DMS53 treated with DMSO at 0.1 percent for 48 hours (cell line): Measurements from ENCODE around the gene LLGL2.
A peak's percentile ranks its signal among the peaks of the same experiment; 100 is the strongest.
"Not testable (repeated sequence)": the region's sequence is repeated elsewhere in the genome, so short reads cannot be mapped to it uniquely, and the experiment has no call there.

ENCODE experiments used
- DNase-seq: peaks from one replicate; lab custom pipeline; 2025; ENCODE audit not compliant: unreplicated experiment; lab: John Stamatoyannopoulos, UW

LLGL2 gene, protein sequence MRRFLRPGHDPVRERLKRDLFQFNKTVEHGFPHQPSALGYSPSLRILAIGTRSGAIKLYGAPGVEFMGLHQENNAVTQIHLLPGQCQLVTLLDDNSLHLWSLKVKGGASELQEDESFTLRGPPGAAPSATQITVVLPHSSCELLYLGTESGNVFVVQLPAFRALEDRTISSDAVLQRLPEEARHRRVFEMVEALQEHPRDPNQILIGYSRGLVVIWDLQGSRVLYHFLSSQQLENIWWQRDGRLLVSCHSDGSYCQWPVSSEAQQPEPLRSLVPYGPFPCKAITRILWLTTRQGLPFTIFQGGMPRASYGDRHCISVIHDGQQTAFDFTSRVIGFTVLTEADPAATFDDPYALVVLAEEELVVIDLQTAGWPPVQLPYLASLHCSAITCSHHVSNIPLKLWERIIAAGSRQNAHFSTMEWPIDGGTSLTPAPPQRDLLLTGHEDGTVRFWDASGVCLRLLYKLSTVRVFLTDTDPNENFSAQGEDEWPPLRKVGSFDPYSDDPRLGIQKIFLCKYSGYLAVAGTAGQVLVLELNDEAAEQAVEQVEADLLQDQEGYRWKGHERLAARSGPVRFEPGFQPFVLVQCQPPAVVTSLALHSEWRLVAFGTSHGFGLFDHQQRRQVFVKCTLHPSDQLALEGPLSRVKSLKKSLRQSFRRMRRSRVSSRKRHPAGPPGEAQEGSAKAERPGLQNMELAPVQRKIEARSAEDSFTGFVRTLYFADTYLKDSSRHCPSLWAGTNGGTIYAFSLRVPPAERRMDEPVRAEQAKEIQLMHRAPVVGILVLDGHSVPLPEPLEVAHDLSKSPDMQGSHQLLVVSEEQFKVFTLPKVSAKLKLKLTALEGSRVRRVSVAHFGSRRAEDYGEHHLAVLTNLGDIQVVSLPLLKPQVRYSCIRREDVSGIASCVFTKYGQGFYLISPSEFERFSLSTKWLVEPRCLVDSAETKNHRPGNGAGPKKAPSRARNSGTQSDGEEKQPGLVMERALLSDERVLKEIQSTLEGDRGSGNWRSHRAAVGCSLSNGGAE

DNA sequence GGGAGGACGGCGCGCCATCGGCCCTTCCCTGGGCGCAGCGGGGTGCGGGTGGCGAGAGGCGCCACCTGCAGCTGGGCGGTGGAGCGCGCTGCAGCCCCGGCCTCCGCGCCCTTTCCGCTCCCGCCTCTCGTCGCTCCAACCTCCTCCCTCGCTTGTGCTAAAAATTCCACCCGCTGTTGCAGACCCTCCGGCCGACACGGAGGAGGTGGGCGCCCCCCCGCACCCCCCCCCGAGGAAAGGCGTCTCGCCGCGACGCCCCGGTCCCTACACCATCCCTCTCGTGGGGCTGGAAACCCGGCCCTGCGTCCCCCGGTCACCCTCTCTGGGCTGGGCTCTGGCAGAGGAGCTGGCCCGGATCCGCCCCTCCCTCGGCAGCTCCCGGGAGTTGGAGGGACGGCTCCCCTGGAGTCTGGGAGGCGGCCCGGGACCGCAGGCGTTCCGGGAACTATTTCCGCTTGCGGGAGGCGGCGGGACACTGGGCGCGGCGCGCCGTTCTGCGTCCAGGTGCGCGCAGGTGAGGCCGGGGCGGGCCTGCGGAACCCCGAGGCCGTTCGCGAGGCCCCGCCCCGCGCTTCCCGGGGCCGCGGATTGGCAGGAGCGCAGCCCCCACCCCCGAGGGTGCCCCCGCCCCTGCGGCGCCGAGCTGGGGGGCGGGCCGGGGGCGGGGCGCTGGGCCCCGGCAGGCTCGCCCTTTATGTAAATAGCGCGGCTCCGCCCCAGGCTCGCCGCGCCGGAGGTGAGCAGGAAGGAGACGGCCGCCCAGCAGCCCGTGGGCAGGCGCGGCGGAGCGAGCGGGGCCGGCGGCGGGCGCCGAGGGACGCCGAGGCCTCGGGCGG, at the start of gene LLGL2:
TSS of gene LLGL2 (plus strand) at position 728 of the 836 bp plus-strand sequence. CDS start 17,730 bp downstream, outside the sequence.
- peak; percentile 86 for DNase-seq

DNA sequence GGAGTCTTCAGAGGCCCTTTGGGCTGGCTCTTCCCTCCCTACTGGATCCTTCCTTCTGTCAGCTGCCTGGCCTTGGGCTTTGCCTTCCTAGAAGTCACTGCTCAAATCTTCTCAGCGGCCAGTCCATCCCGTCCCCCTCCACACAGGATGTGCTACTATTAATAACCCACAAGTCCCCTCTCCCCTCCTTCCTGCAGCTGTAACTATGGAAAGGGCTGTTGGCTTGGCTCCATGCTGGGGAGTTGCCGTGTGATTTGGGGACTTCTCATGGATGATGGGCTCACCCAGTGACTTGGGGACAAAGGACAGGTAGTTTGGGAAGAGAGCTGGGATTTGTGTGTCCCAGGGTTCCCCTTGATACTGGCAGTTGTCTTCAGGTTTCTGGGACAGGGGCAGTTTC, 49.6 kb upstream of the LLGL2 start:
- no peak for DNase-seq

DNA sequence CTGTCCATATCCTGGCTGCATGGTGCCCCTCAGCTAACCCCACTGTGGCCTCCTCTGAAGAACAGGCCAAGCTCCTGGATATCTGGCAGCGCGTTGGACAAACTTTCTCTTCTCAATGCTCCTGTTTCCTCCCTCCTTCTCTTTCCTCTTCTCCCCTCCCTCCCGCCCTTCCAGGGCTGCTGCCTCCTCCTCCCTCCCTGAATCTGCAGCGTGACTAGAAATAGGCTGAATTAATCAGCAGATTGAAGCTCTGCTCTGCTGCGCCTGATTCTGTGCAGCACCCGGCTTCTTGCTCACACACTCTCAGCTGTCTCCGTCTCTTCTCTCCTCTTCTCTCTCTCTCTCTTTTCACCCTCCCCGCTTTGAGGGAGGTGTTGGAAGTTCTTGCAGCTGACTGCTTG, 49.2 kb upstream of the LLGL2 start:
- DNase-seq, result no peak

DNA sequence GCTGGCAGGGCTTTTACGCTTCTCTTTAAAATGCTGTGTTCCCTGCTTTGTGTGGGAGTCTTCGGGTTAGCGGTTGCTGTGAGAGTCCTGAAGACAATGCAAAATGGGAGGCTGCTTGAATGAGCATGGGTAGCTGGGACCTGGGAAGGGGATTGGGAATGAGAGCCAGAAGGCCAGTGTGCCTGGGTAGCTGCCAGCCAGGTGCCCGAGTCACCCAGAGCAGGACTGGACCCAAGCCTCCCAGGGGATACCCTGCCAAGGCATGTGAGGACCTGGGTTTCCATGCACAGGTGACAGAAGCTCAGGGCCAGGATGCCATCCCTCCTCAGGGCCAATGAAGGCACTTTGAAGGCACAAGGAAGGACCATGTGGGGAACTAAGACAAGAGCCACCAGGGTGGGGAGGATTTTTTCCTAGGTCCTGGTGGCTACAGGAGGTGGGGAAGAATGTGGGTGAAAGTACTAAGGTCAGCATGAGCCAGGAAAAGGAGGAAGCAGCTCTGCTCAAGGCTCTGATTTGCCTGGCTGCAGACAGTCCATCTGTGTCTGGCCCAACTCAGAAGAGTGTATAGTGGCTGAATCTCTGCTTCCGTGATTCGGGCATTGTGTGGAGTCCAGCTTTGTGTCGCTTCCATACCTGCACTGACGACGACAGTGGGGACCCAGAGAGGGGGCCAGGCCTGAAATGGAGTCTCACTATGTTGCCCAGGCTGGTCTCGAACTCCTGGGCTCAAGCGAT, 48.6 kb upstream of the LLGL2 start:
- DNase-seq, result no peak

DNA sequence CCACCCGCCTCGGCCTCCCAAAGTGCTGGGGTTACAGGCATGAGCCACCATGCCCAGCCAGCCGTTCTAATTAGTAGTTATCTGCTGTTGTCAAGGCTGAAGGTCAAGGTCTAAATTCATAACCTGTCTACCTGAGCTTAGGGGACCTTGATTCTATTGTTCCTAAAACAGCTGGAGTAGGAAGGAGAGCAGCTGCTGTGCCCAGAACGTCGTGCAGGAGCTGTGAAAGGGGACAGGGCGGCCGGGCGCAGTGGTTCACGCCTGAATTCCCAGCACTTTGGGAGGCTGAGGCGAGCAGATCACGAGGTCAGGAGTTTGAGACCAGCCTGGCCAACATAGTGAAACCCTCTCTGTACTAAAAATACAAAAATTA, 48.0 kb upstream of the LLGL2 start:
- not testable (repeated sequence) for DNase-seq

DNA sequence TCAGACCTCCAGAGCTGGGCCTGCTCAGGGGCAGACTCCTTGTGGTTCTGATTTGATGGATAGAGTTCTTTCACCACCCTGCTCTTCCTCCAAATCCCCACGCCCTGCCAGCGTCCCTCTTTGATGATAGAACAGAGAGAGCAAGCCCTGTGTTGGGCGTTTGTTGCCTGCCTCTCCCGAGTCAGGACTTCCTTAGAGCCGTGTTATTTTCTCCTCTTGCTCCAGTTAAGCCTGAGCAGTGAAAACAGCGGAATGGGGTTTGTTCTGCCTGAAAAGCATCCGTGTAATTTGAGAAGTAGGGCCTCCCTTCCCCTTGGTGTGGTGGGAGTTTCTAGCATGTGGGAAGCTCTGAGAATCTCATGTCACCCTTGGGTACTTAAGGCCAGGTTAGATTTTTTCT, 47.0 kb upstream of the LLGL2 start:
- DNase-seq, result no peak

DNA sequence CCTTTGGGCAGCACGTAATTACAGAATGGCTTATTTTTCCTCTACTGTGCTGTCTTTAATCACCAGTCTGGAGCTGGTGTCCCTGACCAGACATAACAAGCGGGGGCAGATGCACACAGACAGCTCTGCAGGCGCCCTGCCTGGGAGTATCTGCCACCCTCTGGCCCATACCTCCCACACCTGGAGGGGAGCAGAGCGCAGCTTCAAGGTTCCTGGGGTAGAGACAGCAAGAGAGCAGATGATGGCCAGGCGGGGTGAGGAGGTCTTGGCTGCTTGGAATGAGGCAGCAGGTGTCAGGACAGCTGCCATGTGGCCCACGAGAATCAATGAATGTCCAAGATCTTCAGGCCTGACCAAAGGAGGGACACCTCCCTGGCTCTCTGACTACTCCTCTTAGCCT, 45.2 kb upstream of the LLGL2 start:
- no peak for DNase-seq

DNA sequence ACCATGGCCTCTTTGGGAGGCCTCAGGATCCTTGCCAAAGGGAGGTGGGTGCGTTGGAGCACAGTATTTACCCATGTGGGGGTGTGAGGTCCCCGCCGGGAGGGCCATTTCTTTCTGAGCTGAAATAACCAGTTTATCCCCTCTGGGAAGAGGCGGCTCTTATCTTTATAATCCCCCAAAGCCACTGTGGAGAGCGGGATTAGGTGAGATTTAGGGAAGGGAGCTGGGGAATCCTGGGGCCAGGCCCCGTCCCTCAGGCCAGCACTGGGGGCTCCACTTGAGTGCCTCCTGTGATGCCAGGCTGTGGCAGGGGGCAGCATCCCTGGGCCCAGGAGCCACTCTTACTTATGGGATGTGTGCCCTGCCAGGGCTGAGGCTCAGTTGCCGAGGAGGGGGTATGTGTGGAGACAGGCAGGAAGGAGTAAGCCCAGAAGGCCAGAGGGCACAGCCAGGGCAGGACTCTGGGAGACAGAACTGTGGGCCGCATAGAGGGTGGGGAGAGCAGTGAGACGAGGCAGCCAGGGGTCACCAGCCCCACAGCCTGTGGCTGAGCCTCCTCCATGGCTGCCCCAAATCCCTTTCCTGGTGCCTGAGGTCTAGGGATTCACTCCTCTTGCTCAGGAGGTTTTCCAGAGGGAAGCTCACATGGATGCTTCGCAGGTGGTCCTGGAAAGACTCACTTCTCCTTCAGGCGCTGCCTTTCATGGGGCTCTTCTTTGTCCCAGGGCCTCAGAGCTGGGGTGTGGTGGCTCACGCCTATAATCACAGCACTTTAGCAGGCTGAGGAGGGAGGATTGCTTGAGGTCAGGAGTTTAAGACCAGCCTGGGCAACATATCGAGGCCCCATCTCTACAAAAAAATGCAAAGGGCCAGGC, 44.1 kb upstream of the LLGL2 start:
- no peak for DNase-seq

DNA sequence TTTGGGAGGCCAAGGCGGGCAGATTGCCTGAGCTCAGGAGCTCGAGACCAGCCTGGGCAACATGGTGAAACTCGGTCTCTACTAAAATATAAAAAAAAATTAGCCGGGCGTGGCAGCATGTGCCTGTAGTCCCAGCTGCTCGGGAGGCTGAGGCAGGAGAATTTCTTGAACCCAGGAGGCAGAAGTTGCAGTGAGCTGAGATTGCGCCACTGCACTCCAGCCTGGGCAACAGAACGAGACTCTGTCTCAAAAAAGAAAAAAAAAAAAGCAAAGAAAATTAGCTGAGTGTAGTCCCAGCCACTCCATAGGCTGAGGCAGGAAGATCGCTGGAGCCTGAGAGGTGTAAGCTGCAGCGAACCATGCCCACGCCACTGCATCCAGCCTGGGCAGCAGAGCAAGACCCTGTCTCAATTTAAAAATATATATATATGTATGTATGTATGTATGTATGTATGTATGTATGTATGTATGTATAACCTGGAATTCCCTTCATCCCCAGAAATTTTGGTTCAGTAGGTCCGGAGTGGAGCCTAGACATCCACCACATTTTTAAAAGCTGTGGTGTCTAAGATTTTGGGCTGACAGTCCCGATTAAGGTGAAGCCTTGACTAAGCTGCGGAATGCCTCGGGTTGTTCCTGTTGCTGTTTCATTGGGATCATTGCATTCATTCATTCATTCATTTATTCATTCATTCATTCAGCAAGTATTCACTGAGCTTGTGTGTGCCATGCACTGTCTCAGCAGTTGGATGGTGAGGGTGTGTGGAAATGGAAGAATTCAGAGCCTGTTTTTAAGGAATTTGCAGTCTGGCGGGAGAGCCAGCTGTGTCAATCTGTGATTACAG, 43.2 kb upstream of the LLGL2 start:
- no peak for DNase-seq

DNA sequence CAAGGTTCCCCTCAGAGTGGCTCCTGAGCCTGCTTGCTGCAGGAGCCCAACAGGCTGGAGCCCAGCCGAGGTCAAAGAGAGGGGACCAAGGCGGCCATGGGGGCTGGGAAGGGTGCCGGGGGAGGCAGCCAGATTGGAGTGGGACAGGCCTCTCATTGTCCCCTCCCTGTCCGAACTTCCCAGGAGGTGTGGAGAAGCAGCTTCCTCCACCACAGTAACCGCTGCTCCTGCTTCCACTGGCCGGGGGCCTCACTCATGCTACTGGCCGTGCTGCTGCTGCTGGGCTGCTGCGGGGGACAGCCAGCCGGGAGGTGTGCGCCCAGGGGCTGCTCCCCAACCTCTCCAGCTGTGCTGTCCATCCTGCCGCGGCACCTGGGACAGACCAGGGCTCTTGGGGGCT, 39.8 kb upstream of the LLGL2 start:
- DNase-seq, result no peak

DNA sequence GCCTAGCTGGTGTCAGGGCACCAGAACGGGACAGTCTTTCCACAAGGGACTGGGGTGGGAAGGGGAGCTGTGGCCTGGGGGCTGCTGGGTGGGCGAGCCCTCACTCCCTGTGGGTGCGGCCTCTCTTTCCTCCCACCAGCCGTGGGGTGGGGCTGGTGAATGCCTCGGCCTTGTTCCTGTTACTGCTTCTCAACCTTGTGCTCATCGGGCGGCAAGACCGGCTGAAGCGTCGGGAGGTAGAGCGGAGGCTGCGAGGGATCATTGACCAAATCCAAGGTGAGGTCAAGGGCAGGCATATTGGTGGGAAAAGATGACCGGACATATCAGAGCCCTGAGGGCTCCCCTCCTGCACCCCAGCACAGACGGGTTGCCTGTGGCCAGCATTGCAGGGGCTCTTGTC, 39.3 kb upstream of the LLGL2 start:
- no peak for DNase-seq

DNA sequence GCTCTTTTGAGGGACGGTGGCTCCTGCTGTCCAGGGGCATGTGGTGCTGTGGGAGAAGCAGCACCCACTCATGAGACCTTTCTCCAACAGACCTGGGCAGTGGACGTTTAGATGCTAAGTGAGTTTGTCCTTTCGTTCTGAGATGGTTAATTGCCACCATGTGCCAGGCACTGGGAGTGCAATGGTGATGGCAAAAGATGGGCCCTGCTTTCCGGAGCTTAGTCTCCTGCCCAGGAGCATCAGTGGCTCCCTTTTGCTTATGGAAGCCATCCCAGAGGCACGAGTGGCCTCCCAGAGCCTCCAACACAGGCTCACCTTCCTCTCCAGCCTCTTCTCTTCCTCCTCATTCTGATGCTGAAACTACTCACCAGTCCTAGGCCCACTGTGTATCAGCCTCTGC, 38.5 kb upstream of the LLGL2 start:
- no peak for DNase-seq

DNA sequence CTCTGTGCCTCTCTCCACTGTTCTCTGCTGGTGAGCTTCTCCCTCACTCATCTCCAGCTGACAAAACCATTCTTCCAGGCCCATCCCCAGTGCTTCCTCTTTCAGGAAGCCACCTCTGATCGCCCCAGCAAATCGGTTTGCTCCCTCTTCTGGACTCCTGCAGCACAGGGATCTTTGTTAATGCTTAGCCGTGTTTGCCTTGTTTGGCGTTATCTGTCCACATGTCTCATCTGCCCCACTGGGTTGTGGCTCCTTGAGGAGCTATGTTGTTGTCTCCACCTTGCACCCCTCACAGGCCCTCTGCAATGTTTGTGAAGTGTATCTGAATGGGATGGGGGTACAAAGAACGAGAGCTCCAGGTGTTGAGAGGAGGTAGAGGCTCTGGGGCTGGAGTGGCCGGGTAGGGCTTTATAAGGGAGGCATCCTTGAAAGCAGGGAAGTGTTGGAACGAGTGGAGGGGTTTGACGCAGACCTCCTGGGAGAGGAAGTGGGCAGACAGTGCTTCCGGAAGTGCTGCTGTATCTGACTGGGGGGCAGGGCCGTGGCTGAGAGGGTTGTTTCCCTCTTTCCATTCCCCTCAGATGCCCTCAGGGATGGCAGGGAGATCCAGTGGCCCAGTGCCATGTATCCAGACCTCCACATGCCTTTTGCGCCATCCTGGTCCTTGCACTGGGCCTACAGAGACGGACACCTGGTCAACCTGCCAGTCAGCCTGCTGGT, 38.0 kb upstream of the LLGL2 start:
- no peak for DNase-seq

DNA sequence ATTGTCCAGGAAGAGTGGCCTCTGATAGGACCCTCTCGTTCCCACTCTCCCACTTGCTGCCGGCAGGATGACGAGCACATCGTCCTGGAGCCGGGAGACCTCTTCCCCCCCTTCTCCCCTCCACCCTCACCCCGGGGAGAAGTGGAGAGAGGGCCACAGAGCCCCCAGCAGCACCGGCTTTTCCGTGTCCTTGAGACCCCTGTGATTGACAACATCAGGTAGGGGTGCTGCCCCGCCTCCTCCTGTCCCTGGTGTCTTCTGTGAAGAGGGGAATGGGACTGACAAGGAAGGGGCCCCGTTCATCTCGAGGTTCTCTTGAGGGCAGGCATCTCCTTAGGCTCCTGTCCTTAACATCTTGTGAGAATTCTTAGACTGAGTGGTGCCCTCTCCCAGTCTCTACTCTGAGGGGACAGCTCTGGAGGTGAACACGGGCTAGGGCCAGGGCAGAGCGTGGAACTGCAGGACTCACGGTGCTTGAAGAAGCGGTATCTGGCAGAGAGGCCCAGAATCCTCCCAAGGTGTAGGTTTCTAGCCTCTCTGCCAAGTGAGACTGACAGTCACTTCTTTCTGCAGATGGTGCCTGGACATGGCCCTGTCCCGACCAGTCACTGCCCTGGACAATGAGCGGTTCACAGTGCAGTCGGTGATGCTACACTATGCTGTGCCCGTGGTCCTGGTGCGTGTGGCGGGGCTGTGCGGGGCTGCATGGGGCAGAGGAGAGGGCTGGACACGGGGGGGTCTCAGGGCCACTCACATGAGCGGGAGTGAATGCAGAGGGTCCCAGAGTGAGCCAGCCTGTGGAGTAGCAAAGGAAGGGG, 36.6 kb upstream of the LLGL2 start:
- DNase-seq, result no peak

DNA sequence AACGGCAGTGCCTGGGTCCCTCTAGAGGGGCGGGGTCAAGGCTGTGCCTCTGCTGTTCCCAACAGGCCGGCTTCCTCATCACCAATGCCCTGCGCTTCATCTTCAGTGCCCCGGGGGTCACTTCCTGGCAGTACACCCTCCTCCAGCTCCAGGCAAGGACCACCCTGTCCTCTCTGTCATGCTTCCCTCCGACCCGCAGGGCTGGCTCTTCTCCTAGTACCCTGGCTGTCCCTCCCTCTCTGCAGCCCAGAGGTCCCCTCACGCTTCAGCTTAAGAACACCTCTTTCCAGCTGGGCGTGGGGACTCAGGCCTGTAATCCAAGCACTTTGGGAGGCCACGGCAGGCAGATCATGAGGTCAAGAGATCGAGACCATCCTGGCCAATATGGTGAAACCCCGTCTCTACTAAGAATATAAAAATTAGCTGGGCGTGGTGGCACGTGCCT, 36.0 kb upstream of the LLGL2 start:
- no peak for DNase-seq

DNA sequence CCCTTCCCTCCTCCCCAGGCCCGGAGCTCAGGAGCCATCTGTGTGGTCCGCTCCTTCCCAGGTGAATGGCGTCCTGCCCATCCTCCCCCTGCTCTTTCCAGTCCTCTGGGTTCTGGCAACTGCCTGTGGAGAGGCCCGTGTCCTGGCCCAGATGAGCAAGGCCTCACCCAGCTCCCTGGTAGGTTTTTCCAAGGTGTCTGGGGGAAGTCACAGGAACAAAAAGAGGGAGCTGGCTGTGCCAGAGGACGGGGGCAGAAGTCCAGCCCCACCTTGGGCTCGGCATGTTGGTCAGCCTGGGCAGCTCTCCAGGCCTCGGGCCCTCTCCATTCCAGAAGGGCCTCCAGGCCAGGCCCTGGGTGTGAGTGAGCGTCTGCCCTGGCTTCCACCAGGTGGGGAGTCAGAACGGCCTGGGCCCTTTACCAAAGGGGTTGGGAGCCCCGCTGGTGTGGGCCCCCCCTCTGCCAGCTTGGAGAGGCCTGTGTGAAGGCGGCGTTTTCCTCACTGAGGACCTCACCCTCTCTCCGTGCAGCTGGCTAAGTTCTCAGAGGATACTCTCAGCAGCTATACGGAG, 35.2 kb upstream of the LLGL2 start:
- DNase-seq, result no peak
